K562 (cell line): Measurements from ENCODE around the gene NFIB. TPM values are rescaled to one million over a fixed set of nuclear protein-coding genes. Genes with fewer than 3 reads are reported as not detected.

Experiments
- ATAC-seq: fragments of 200-7000 bp; cut with Tn5 transposase; 3 replicates; pipeline ENCODE4 v1.9.1; 2020; ENCODE audit warnings: moderate library complexity
- BruUV-seq: library from RNA; stranded (reverse); fragments of 400-500 nt; replicated peaks from 2 replicates; lab custom pipeline; 2021; lab: Mats Ljungman, UMichigan
- CTCF ChIA-PET: fragments of 300-600 bp; formaldehyde crosslinking; extraction: SDS; loops from one replicate; lab custom pipeline; 2021; ENCODE audit warnings: low intra/inter-chr PET ratio; lab: Yijun Ruan, JAX
- POLR2A ChIA-PET: fragments of 300-600, 350-650 bp; sonication (Branson Sonifier 250); formaldehyde crosslinking; extraction: SDS; loops from one replicate; lab custom pipeline; 2021; ENCODE audit warnings: antibody characterized with exemption, inconsistent platforms; lab: Yijun Ruan, JAX
- DNase-seq, 4 experiments: peaks; one replicate each; pipeline versions ENCODE4 v3.0.0 to v3.0.0-alpha.2; 2011 to 2018; ENCODE audit warnings: low spot score in 3 of 4, mixed read lengths in 3 of 4; ENCODE audit errors: extremely low read depth in 1 of 4
- FAIRE-seq: peaks from 2 replicates; lab custom pipeline; 2011; peaks lifted over from hg19 to GRCh38; lab: Jason Lieb, UNC
- H2AFZ ChIP-seq: 2 replicates; pipeline ENCODE4 v1.6.0; 2011; ENCODE audit warnings: low read depth, low read length, control low read depth, inconsistent platforms
- H3K27ac ChIP-seq: fragments of 200-600 bp; 3 replicates; pipeline ENCODE4 v1.8.0; 2011; ENCODE audit warnings: low read depth, mild to moderate bottlenecking, control low read depth, inconsistent platforms, low read length, moderate library complexity, mixed read lengths; ENCODE audit errors: extremely low read depth
- H3K27me3 ChIP-seq, 2 experiments: fragments of 300-600 bp in 1 of 2; 2 replicates in 1 of 2; 3 replicates in 1 of 2; pipeline versions ENCODE4 v1.6.0 to v1.8.0; 2011; ENCODE audit warnings: inconsistent platforms in 2 of 2, low read length in 2 of 2, mild to moderate bottlenecking in 1 of 2, mixed read lengths in 1 of 2, moderate library complexity in 1 of 2; ENCODE audit not compliant: control insufficient read depth in 2 of 2, insufficient read depth in 2 of 2
- H3K36me3 ChIP-seq: fragments of 300-600 bp; 3 replicates; pipeline ENCODE4 v1.8.0; 2011; ENCODE audit warnings: mild to moderate bottlenecking, low read length, inconsistent platforms; ENCODE audit not compliant: control insufficient read depth, insufficient read depth
- H3K4me1 ChIP-seq, 2 experiments: fragments of 200-600 bp in 1 of 2; replicated peaks in 1 of 2; 2 replicates in 1 of 2; 3 replicates in 1 of 2; pipeline versions ENCODE4 v1.5.1 to v1.8.0; 2011; ENCODE audit warnings: inconsistent platforms in 2 of 2, low read length in 2 of 2, mild to moderate bottlenecking in 1 of 2, mixed read lengths in 1 of 2, moderate library complexity in 1 of 2; ENCODE audit not compliant: control insufficient read depth in 2 of 2, insufficient read depth in 2 of 2
- H3K4me2 ChIP-seq: 2 replicates; pipeline ENCODE4 v1.6.1; 2011; ENCODE audit warnings: low read length, control low read depth, inconsistent platforms, mixed read lengths; ENCODE audit not compliant: insufficient read depth
- H3K4me3 ChIP-seq: fragments of 200-600 bp; sonication (generic), shearing (Covaris generic); 2 replicates; pipeline ENCODE4 v1.5.1; 2016; ENCODE audit warnings: control low read depth, inconsistent platforms
- H3K79me2 ChIP-seq: fragments of 200-600 bp; 3 replicates; pipeline ENCODE4 v1.8.0; 2011; ENCODE audit warnings: low read length, inconsistent platforms; ENCODE audit not compliant: control insufficient read depth, insufficient read depth
- H3K9ac ChIP-seq, 2 experiments: 2 replicates each; pipeline versions ENCODE4 v1.6.0 to v1.6.1; 2011; ENCODE audit warnings: low read depth in 2 of 2, low read length in 2 of 2, control low read depth in 1 of 2, inconsistent platforms in 1 of 2, mild to moderate bottlenecking in 1 of 2, mixed read lengths in 1 of 2; ENCODE audit not compliant: insufficient read depth in 1 of 2
- H3K9me1 ChIP-seq: one replicate; pipeline ENCODE4 v1.6.0; 2011; ENCODE audit warnings: inconsistent platforms, mild to moderate bottlenecking, low read length, moderate library complexity; ENCODE audit not compliant: control insufficient read depth, insufficient read depth
- H3K9me3 ChIP-seq: replicated peaks from 2 replicates; pipeline ENCODE4 v1.5.1; 2011; ENCODE audit warnings: low read depth, low read length, inconsistent platforms; ENCODE audit not compliant: control insufficient read depth, insufficient read depth
- H4K20me1 ChIP-seq: replicated peaks from 2 replicates; pipeline ENCODE4 v1.6.1; 2011; ENCODE audit warnings: low read length, inconsistent platforms, mixed read lengths; ENCODE audit not compliant: control insufficient read depth, insufficient read depth
- DMBX1 ChIP-seq: fragments of 250-450 bp; sonication (Bioruptor Pico); IDR thresholded peaks from 2 replicates; pipeline ENCODE4 v1.8.0; 2022; ENCODE audit warnings: inconsistent platforms, mild to moderate bottlenecking, moderate library complexity, borderline replicate concordance
- ILK ChIP-seq: fragments of 450-650 bp; IDR thresholded peaks from 2 replicates; pipeline ENCODE4 v1.6.1; 2016; ENCODE audit warnings: missing genetic modification characterization, low read depth, mild to moderate bottlenecking, missing compliant biosample characterization, moderate library complexity, borderline replicate concordance
- POLR2H ChIP-seq: IDR thresholded peaks from 2 replicates; pipeline ENCODE4 v1.6.1; 2016; ENCODE audit warnings: missing genetic modification characterization, low read depth, mild to moderate bottlenecking, control low read depth, missing compliant biosample characterization, moderate library complexity
- TCFL5 ChIP-seq: fragments of 250-450 bp; sonication (Bioruptor Pico); conservative IDR thresholded peaks from 2 replicates; pipeline ENCODE4 v1.6.1; 2021; ENCODE audit warnings: mild to moderate bottlenecking, moderate library complexity, matching md5 sums
- ZNF24 ChIP-seq: fragments of 450-650 bp; IDR thresholded peaks from 2 replicates; pipeline ENCODE4 v1.6.1; 2016
- ZNF668 ChIP-seq: fragments of 250-450 bp; sonication (Bioruptor Pico); IDR thresholded peaks from 2 replicates; pipeline ENCODE4 v1.8.0; 2022; ENCODE audit warnings: mild to moderate bottlenecking, inconsistent platforms
- WGBS: fragments of 100-300 bp; shearing (Covaris generic); methylation state at CpG from one replicate; pipeline ENCODE4 v1.1.6; 2016; ENCODE audit warnings: low coverage, mixed read lengths; ENCODE audit not compliant: insufficient coverage; ENCODE audit errors: missing lambda C conversion rate; 5-methylcytosine and 5-hydroxymethylcytosine counted together
- in situ Hi-C: fragments of 300-500 bp; cut with MboI; formaldehyde crosslinking; loops from 4 replicates; pipeline ENCODE4 v1.15.0; 2018; ENCODE audit warnings: inconsistent platforms, mixed read lengths
- intact Hi-C: fragments of 100-400 bp; cut with micrococcal nuclease; formaldehyde crosslinking; loops from 2 replicates; pipeline ENCODE4 v1.14.2; 2022
- polyA plus RNA-seq, 8 experiments: library from polyadenylated mRNA; depleted of rRNA in 4 of 8; stranded (reverse) in 5 of 8; unstranded in 3 of 8; fragments of >200 nt; fragmentation: Nextera tagmentation in 2 of 8; fragmentation: Illumina TruSeq in 1 of 8; extraction: Ambion mirVana in 2 of 8; extraction: Trizol in 1 of 8; gene quantifications; 2 replicates each; pipeline versions ENCODE4 v1.2.1 to v1.2.3, GENCODE V29; 2011 to 2014; ENCODE audit warnings: inconsistent platforms in 1 of 8, missing spikeins in 1 of 8
- total RNA-seq, 7 experiments: library from RNA; depleted of rRNA in 6 of 7; stranded (reverse); fragments of >200 nt in 6 of 7; fragmentation: Illumina TruSeq in 2 of 7; extraction: Trizol in 2 of 7; gene quantifications; 2 replicates each; pipeline versions ENCODE4 v1.2.1 to v1.2.3, GENCODE V29; 2011 to 2021; ENCODE audit warnings: low replicate concordance in 1 of 7
- TF ChIP-seq, protein P1 (sequence below): sonication (generic); formaldehyde crosslinking; IDR thresholded peaks from 2 replicates; pipeline ENCODE4 v1.8.1; 2022; ENCODE audit warnings: missing genetic modification reagents

Gene NFIB
- total and polyA plus RNA-seq, 9 of the 15 experiments (the other 6 are each of a cell fraction or from before 2014, with no cell fraction given), result 1.2 to 3.3 (median 1.9) TPM

DNA sequence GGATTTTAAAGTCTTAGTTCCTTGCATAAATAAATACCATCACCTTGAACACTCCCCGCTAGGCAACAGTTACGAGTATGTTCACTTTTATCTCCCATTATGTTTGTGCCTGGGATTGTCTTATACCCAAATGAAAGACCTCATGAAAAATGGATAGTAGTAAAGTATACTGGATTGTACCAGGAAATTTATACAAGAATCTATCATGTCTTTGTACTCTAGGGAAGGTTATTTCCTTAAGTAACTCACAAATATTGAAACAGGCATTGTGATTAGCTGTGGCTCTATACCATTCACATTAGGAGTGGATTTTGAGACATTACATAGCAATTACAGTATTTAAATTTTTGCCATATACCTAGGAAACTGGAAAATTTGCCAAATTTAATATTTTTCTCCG is 24.0 kb downstream of the NFIB start:
- Histone ChIP-seq H3K27me3 (no peaks in the 10 kb centered on the region), H3K4me2 (no peak overlapping the region), H3K36me3 (no peaks in the 10 kb centered on the region), H2AFZ (no peak overlapping the region), H4K20me1 (no peaks in the 10 kb centered on the region), H3K9ac (no peak overlapping the region), H3K79me2 (no peaks in the 10 kb centered on the region), H3K9me3 (no peaks in the 10 kb centered on the region), H3K27ac (no peak overlapping the region), H3K9me1 (no peaks in the 10 kb centered on the region), H3K4me1 (no peaks in the 10 kb centered on the region), H3K4me3 (no peak overlapping the region)
- DNase-seq (no peak), ATAC-seq (no peak), FAIRE-seq (no peak)
- intact Hi-C loops (no loop called here), in situ Hi-C loops (no loop called here)
- ChIA-PET POLR2A (no interaction called here), CTCF (no interaction called here)
- no peak for TF ChIP-seq POLR2H (tag)
- TF ChIP-seq ILK (tag), result no peak
- no peak for TF ChIP-seq TCFL5 (CRISPR knock-in tag)
- TF ChIP-seq ZNF668 (CRISPR knock-in tag), result no peak
- no peak for TF ChIP-seq DMBX1
- BruUV-seq, result no TSS peak
- 42% methylated on average over 3 of the region's 3 CpGs for WGBS

DNA sequence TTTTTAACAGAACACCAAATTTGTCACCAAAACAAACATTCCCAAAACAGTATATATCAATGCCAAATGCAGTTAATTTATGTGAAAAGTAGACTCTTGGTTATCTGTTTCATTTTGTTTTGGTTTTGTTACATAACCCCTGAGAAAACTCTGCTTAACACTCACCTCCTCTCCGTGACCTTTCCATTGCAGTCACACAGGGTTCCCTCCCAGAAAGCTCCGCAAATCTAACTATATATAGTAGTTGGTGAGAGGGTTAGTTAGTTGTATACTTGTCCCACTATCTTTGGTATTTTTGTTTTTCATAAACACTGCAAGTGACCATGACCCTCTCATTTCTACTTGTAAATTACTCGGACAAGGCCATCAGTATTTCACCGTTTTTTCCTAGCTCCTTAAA is 25.5 kb downstream of the NFIB start:
- CTCF ChIA-PET, result no interaction called here
- in situ Hi-C loops, result no loop called here
- no peak for DNase-seq

More for the DNA sequence above, 25.5 kb downstream of the NFIB start:
- Histone ChIP-seq H3K36me3 (no peaks in the 10 kb centered on the region), H3K4me3 (no peak overlapping the region), H3K79me2 (no peaks in the 10 kb centered on the region), H3K9me3 (no peaks in the 10 kb centered on the region), H2AFZ (no peak overlapping the region), H3K4me2 (no peak overlapping the region), H3K27me3 (no peaks in the 10 kb centered on the region), H3K27ac (no peak overlapping the region), H3K9me1 (no peaks in the 10 kb centered on the region), H3K4me1 (no peaks in the 10 kb centered on the region), H4K20me1 (no peaks in the 10 kb centered on the region), H3K9ac (no peak overlapping the region)
- no TSS peak for BruUV-seq
- WGBS, result 34% methylated on average over 4 of the region's 4 CpGs
- FAIRE-seq (no peak), ATAC-seq (no peak)
- intact Hi-C loops, result no loop called here
- POLR2A ChIA-PET, result interaction anchor here (1.1 kb wide), 1 partner anchor 9 kb away, joined by 3 read pairs; no protein-coding TSS in a partner anchor
- TF ChIP-seq, protein P1, sequence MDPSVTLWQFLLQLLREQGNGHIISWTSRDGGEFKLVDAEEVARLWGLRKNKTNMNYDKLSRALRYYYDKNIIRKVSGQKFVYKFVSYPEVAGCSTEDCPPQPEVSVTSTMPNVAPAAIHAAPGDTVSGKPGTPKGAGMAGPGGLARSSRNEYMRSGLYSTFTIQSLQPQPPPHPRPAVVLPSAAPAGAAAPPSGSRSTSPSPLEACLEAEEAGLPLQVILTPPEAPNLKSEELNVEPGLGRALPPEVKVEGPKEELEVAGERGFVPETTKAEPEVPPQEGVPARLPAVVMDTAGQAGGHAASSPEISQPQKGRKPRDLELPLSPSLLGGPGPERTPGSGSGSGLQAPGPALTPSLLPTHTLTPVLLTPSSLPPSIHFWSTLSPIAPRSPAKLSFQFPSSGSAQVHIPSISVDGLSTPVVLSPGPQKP (CRISPR knock-in tag), result no peak
- no peak for TF ChIP-seq ZNF24
